Caki2 (cell line): ENCODE measurements around the gene PAK3. TPM values are rescaled to one million over a fixed set of nuclear protein-coding genes. Genes with fewer than 3 reads are reported as not detected.

Experiments used
- DNase-seq: peaks from one replicate; pipeline ENCODE4 v3.0.0-alpha.2; 2015; ENCODE audit warnings: low read depth
- in situ Hi-C: cut with HindIII; loops from 2 replicates; pipeline ENCODE4 v1.10.0; 2016; ENCODE audit warnings: low sequenced_read_pairs, low pct_unique_long_range_greater_than_20kb, mixed read lengths
- total RNA-seq: library from RNA; depleted of rRNA; stranded (reverse); fragments of >200 nt; shearing (Covaris generic); gene quantifications from 2 replicates; pipeline ENCODE4 v1.2.3, GENCODE V29; 2014; ENCODE audit warnings: low replicate concordance; rRNA removed

Gene PAK3
- total RNA-seq, 1 experiment from 2014 or later, result not detected

DNA sequence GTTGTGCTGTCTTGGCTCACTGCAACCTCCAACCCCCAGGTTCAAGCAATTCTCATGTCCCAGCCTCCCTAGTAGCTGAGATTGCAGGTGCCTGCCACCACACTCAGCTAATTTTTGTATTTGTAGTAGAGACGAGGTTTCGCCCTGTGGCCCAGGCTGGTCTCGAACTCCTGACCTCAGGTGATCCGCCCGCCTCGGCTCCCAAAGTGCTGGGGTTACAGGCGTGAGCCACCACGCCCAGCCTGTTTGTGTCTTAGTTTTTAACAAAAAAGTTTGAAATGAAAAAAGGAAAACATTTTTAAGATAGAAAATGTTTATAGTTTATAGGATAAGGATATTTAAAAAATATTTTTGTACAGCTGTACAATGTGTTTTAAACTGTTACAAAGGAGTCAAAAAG is 111.9 kb downstream of the PAK3 start:
- in situ Hi-C loops, result no loop called here

DNA sequence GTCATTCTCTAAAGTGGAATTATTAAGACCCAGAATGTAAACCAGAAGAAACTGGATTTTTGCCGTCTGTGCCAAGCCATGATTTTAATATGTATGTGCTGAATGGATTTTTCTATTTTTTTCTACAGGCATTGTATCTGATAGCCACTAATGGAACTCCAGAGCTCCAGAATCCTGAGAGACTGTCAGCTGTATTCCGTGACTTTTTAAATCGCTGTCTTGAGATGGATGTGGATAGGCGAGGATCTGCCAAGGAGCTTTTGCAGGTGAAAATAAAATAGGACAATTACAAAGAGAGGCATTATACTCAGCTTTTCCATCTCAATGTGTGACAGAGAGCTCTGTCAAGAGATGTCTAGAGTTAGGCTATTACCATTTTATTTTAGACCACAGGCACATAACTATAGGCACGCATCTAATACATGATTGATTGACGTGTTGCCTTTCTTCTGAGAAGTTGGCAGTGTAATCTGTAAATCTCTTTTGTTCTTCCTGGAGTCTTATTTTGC is 120.4 kb downstream of the PAK3 start:
- in situ Hi-C loops, result no loop called here
- DNase-seq, result no peak

More for the DNA sequence above, 111.9 kb downstream of the PAK3 start:
- DNase-seq, result no peak

DNA sequence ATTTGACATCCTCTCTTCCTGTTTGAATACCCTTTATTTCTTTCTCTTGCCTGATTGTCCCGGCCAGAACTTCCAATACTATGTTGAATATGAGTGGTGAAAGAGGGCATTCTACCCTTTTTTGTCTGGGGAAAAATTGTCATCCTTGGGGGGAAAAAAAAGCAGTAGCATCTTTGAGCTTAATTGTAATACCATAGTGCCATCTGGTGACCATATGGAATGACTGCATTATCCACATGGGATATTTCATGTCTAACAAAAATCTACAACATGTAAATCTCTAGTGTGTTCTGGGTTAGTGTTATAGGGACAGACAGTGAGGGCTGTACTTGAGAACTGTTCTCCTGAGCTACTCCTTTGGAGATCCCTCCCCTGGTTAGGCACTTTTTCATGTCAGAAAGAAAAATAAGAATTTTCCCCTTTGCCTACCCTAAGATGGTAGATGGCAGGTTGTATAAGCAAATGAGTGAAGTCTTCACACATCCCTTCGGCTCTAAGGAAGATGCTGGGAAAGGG is 148.3 kb downstream of the PAK3 start:
- no peak for DNase-seq
- in situ Hi-C loops, result no loop called here

DNA sequence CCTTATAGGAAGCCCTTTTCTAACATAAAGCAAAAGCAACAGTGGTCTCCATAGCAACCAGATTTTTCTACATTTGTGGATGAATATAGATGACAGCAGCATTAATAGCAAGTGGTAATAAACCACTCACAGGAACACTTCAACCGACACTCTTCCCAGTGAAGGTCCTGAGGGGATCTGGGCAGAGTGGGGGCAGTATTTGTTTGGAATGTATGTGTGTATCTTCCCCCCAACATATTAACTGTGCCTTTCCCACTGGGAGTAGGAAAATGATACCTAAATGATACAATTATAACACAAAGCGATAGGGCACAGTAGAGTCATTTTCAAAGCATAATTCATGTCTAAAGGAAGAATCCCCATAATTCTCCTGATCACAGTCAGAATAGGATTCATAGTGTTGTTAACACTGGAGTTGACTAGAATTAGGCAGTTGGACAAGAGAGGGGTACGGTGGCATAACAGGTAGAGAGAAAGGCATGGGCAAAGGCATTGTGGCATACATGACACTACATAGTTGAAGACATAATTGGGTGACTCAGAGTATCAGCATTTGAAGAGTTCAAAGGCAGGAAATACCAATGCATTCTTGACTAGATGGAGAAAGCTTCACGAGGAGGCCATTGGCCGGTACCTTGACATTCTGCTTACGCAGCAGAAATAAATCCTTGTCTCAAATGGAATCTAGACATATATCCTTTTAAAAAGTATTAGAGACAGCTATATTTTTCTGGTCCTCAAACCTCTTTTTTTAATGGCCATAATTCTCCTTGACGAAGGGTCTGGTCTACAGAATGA is 159.1 kb downstream of the PAK3 start:
- in situ Hi-C loops, result no loop called here
- no peak for DNase-seq

DNA sequence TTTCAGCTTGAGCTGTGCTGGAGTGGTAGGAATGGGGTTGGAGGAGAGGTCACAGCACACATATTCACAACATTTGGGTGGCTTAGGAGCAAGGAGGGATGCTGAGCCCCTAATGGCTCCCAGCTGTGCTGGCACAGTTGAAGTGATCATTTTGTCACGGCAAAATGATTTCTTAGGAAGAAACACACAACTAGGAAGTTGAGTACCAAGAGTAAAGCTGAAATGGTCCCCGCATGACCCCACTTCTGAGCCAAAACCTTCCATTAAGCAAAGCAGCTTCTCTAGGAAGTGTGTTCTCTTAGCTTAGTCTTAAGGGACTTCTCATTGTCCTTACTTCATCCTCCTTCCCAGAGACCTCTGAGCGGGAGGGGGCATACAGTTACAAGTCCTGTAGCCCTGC is 161.7 kb downstream of the PAK3 start:
- in situ Hi-C loops, result no loop called here
- no peak for DNase-seq

DNA sequence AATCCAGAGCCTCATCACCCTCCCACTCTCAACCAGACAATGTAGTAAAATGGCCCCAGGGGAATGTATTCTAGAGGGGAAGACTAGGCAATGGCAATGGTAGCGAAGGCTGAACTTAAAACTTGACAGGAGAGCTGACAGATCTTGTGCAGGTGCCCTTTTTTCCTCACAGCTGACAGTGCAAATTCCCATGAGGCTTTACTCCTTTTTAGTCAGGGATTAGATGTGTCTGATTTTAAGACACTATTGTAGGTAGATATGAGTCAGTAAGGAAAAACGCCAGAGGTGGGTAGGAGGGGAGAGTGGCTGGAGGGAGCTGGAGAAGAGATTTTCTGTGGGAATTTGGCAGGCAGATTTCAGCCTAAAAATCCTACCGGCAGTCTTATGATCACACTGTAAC is 163.6 kb downstream of the PAK3 start:
- in situ Hi-C loops, result no loop called here
- DNase-seq, result no peak

DNA sequence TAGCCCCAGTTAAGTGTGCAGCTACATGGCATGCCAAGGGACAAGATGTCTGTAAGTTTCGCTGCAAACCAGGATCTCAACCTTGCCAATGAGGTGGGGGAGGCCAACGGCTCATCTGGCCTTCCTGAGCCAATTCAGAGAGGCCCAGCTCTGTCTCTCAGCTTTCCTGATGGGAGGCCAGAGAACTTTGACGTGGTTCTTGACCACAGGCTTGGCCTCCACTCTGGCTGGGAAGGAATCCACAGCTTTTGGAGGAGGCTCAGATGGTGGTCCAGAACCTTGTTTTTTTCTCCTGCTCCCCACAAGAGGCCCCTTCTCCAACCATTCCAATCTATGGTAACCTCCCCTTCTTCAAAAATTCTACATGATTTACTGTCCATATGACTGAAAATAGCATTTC is 164.5 kb downstream of the PAK3 start:
- in situ Hi-C loops, result no loop called here
- DNase-seq, result no peak

DNA sequence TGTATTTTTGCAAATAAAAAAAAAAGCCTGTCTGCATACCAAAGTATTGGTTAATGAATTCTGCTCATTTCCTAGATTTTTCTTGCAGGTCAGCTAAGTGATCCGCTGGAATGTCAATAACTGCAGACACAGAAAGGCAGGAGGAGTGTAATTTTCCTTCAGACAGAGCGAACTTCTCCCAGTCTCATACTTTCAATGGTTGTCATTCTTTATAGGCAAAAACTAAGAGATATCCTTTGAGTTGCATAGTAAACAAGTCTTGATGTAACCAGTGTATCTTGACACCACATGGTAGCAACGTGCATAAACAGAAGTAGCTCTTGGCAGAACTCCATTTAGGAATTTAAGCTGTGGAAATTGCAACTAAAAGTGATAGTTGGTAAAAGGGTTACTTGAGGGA is 166.1 kb downstream of the PAK3 start:
- no peak for DNase-seq
- in situ Hi-C loops, result no loop called here

DNA sequence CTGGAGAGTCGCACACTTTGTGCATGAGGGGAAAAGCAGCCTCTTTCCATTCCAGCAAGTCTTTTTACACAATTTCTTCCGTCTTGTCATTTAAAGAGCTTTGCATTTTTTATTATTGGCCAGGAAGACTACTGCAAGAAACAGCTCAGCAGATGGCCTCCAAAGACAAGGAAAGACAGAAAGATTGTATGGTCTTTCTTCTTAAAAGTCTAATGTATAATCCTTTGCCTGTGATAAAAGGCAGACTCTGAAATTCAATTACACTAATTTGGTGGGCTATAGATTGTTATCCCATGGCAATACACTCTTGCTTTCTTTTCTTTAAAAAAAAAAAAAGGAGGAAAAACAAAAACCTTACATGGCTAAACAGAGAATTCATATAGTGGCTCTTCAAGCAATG is 168.4 kb downstream of the PAK3 start:
- DNase-seq, result no peak
- in situ Hi-C loops, result no loop called here

DNA sequence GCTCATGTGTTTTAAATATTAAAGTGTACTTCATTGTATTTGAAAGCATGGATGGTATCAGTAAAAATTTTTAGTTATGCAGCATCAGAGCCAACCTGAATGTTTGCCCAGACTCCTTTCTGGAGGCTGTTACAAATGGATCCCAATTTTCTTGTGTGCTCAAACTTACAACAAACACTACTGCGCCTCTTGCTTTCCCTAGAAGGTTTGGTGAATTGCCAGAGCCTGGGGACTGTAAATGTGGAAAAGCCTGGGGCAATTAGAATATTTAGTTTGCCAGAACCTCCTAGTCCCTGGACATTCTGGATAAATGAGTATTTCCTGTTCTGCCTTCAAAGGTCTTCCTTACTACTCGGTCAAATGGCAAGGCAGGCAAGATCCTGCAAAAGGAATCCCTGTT is 169.5 kb downstream of the PAK3 start:
- no peak for DNase-seq
- in situ Hi-C loops, result no loop called here

DNA sequence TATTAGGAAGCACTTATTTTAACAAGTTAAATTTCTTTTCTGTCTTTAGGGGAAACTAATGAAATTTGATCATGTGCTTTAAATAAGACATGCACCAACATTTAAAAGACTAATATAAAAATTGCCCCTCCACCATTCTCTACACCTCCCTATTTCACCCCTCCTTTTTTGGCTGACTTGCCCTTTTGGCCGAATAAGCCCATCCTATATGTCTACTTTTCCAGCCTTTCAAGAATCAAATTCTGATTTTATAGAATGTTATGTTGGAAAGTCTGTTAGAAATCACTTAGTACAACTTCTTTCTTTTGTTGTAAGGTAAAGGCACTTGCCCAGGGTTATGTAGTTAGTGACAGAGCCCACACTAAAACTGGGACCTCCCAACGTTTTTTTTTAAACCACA is 172.5 kb downstream of the PAK3 start:
- DNase-seq, result no peak
- in situ Hi-C loops, result no loop called here

DNA sequence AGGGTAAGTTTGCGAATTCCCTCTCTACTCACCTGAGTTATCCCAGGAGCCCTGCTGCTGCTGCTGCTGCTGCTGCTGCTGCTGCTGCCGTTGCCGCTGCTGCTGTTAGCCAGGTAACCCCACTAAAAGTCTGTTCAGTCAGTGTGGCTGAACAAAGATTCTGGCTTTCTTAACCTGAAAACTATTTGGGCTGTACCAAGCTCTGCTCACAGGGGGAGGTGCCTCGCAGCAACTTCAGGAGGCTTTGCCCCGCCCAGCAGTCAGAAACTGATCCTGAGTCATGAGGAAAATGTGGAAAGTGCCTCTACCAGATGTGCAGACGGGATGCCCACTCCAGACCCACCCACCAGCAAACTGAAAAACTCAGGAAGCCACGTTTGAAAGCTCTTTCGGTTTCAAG is 174.3 kb downstream of the PAK3 start, which contains the start of gene CAPN6:
Gene CAPN6, minus strand, starts transcription at position 145 of the 400 bp plus-strand sequence. CDS start 6,547 bp downstream, outside the sequence.
- in situ Hi-C loops, result no loop called here
- no peak for DNase-seq

Other genes starting within 250 kb of the PAK3 start
- gene CAPN6, start 174.3 kb downstream of the PAK3 start, total RNA-seq, result not detected in 2 replicates